Spleen (tissue), 7 donors: Measurements from ENCODE around the gene GARIN5B.

Source experiments
- CTCF ChIP-seq, 11 experiments: fragments of 200-600 bp in 7 of 11; fragments of 450-650 bp in 4 of 11; sonication (generic) in 4 of 11; IDR thresholded peaks in 8 of 11; conservative IDR thresholded peaks in 3 of 11; 1 replicate in 7 of 11; 2 replicates in 4 of 11; pipeline versions ENCODE4 v1.4.0 to v1.8.0; 2016 to 2021; ENCODE audit warnings: antibody characterized with exemption in 11 of 11, inconsistent platforms in 4 of 11, mild to moderate bottlenecking in 1 of 11
- POLR2A ChIP-seq, 3 donors: fragments of 450-650 bp; IDR thresholded peaks; one replicate each; pipeline ENCODE4 v1.5.1; 2017; ENCODE audit warnings: antibody characterized with exemption in 3 of 3, mild to moderate bottlenecking in 1 of 3
- POLR2AphosphoS5 ChIP-seq, 3 donors: sonication (generic); formaldehyde crosslinking; IDR thresholded peaks; one replicate each; pipeline ENCODE4 v1.5.1; 2017; ENCODE audit warnings: antibody characterized with exemption in 3 of 3
- donor health status: DM: no; HTN: no; CAD: no; lungs with moderate emphysema.
- donor health status: DM: no; HTN: no; CAD: no.
- donor health status: DM: no; HTN: no; CAD: no.

- TF ChIP-seq CTCF (IDR thresholded peaks at IDR 0.05 in 8 of 11, conservative IDR thresholded peaks at IDR 0.05 in 3 of 11) (no peak), POLR2A (IDR thresholded peaks at IDR 0.05) (no peak), POLR2AphosphoS5 (IDR thresholded peaks at IDR 0.05) (no peak)
Observed at GRCh38 chr19:55373993-55374757, 11.1 kb upstream of the GARIN5B start.
